ENCODE data around the gene PRC1. TPM values are rescaled to one million over a fixed set of nuclear protein-coding genes. Genes with fewer than 3 reads are reported as not detected.

PRC1 gene
- total RNA-seq, 2 donors from 2014 or later = 13.5 to 37.0 TPM

GRCh38 chr15:90972133-90972532 is 22.2 kb downstream of the PRC1 start:
- 92% methylated on average over 5 of the region's 5 CpGs for WGBS
- intact Hi-C loops (cut with DNase I) = no loop called here
- no peak overlapping the region for H3K4me3 ChIP-seq
- no peak for DNase-seq (ENCODE audit: low spot score)
- TF ChIP-seq POLR2A (IDR thresholded peaks at IDR 0.05) (no peak), CTCF (IDR thresholded peaks at IDR 0.05) (no peak), POLR2AphosphoS5 (IDR thresholded peaks at IDR 0.05) (no peak)
- H3K4me1 ChIP-seq (replicated peaks) = no peaks in the 10 kb centered on the region
- no peak overlapping the region for H3K27ac ChIP-seq
- H3K27me3 ChIP-seq (replicated peaks; ENCODE audit: insufficient read depth) = no peaks in the 10 kb centered on the region
- H3K9me3 ChIP-seq = no peaks in the 10 kb centered on the region
- H3K36me3 ChIP-seq = no peaks in the 10 kb centered on the region

DNA sequence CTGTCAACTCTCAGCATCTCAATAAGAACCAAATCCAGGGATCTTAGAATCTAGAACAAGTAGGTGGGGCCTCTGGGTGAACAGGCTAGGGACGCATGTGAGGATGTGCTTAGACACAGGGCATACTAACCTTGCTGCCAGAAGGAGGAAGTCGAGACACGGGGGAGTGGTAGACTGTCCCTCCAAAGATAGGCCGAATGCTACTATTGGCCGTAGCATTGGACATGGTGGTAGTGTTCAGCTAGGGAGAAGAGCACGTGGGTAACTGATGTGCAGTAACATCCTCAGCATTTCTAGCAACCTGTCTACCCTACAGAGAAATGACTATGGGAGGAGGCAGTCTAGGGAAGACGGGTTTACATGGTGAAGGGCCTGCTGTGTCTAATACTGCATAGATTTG is 24.1 kb downstream of the PRC1 start:
- no peaks in the 10 kb centered on the region for H3K27me3 ChIP-seq (replicated peaks; ENCODE audit: insufficient read depth)
- no peaks in the 10 kb centered on the region for H3K36me3 ChIP-seq
- H3K27ac ChIP-seq = no peak overlapping the region
- intact Hi-C loops (cut with DNase I) = no loop called here
- H3K9me3 ChIP-seq = no peaks in the 10 kb centered on the region
- no peak overlapping the region for H3K4me3 ChIP-seq
- 93% methylated on average over 7 of the region's 7 CpGs for WGBS
- TF ChIP-seq POLR2AphosphoS5 (IDR thresholded peaks at IDR 0.05) = no peak
- TF ChIP-seq POLR2A (IDR thresholded peaks at IDR 0.05) = no peak
- TF ChIP-seq CTCF (IDR thresholded peaks at IDR 0.05) = no peak
- no peak for DNase-seq (ENCODE audit: low spot score)
- H3K4me1 ChIP-seq (replicated peaks) = no peaks in the 10 kb centered on the region

DNA sequence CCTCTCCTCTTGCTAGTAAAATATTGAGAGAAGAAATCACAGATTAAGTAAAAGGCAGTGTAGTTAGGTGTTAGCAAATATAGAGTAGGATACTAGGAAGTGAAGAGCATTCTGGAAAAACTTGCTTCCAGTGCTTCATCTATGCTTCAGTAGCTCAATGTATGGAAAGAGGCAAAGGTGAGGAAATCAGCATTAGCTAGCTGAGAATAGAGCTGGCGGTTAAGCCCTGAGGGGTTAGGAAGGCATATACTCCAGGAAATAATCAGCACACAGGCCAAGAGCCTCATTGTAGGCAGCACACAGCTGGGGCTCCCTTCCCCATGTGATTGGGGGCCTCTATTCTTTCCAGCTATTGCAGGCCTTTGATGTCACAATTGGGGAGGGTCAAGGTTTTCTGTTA is 25.9 kb downstream of the PRC1 start:
- H3K4me1 ChIP-seq (replicated peaks) = no peaks in the 10 kb centered on the region
- H3K36me3 ChIP-seq = no peaks in the 10 kb centered on the region
- no peak overlapping the region for H3K4me3 ChIP-seq
- TF ChIP-seq CTCF (IDR thresholded peaks at IDR 0.05) = no peak
- no peak for TF ChIP-seq POLR2A (IDR thresholded peaks at IDR 0.05)
- TF ChIP-seq POLR2AphosphoS5 (IDR thresholded peaks at IDR 0.05) = no peak
- intact Hi-C loops (cut with DNase I) = no loop called here
- no peak overlapping the region for H3K27ac ChIP-seq
- DNase-seq (ENCODE audit: low spot score) = no peak
- H3K9me3 ChIP-seq = no peaks in the 10 kb centered on the region
- 87% methylated on average over 1 of the region's 1 CpG for WGBS
- H3K27me3 ChIP-seq (replicated peaks; ENCODE audit: insufficient read depth) = no peaks in the 10 kb centered on the region

- no peak for TF ChIP-seq CTCF (IDR thresholded peaks at IDR 0.05)
- TF ChIP-seq POLR2A (IDR thresholded peaks at IDR 0.05) = no peak
- TF ChIP-seq POLR2AphosphoS5 (IDR thresholded peaks at IDR 0.05) = no peak
- H3K9me3 ChIP-seq = no peaks in the 10 kb centered on the region
- H3K27ac ChIP-seq = no peak overlapping the region
- DNase-seq (ENCODE audit: low spot score) = no peak
- 89% methylated on average over 5 of the region's 5 CpGs for WGBS
- H3K4me3 ChIP-seq = no peak overlapping the region
- no peaks in the 10 kb centered on the region for H3K4me1 ChIP-seq (replicated peaks)
- H3K36me3 ChIP-seq = no peaks in the 10 kb centered on the region
- H3K27me3 ChIP-seq (replicated peaks; ENCODE audit: insufficient read depth) = no peaks in the 10 kb centered on the region
- intact Hi-C loops (cut with DNase I) = no loop called here
These were observed 27.1 kb downstream of the PRC1 start for GRCh38 chr15:90967206-90967605.

DNA sequence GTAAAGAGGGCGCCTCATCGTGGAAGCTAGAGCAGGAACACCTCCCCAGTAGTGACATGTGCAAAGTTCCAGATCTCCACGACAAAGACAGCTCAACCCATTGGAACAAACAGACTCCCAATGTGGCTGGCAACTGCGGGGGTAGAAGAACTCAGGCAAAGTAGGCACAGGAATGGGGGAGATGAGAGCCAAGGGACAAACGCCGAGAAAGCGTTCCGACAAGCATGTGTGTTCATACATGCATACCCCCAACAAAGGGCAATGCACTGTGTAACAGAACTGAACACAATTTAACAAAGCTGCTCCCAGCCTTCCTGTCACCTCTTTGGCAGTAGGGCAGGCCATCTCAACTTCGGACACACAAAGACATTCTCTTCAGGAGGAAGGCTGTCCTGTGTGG is 28.1 kb downstream of the PRC1 start:
- H3K9me3 ChIP-seq = no peaks in the 10 kb centered on the region
- no peaks in the 10 kb centered on the region for H3K27me3 ChIP-seq (replicated peaks; ENCODE audit: insufficient read depth)
- TF ChIP-seq CTCF (IDR thresholded peaks at IDR 0.05) (no peak), POLR2AphosphoS5 (IDR thresholded peaks at IDR 0.05) (no peak), POLR2A (IDR thresholded peaks at IDR 0.05) (no peak)
- no peak for DNase-seq (ENCODE audit: low spot score)
- no peak overlapping the region for H3K4me3 ChIP-seq
- WGBS = 86% methylated on average over 9 of the region's 9 CpGs
- intact Hi-C loops (cut with DNase I) = no loop called here
- H3K27ac ChIP-seq = no peak overlapping the region
- peaks cover 0 to 5% of the 10 kb centered on the region in 2 donors for H3K36me3 ChIP-seq
- no peaks in the 10 kb centered on the region for H3K4me1 ChIP-seq (replicated peaks)

All from prostate gland (tissue), 2 donors.